Coronary artery (tissue), 2 donors: ENCODE results near the gene AGXT.

ENCODE experiments used
- DNase-seq: peaks from one replicate; pipeline ENCODE4 v3.0.0-alpha.2; 2017; ENCODE audit warnings: low spot score
- H3K27ac ChIP-seq, 2 donors: fragments of 200-600 bp; sonication (generic); one replicate each; pipeline ENCODE4 v1.5.1; 2016 to 2019
- H3K4me3 ChIP-seq: fragments of 200-600 bp; sonication (generic); 2 replicates; pipeline ENCODE4 v1.5.1; 2016; ENCODE audit warnings: mild to moderate bottlenecking, moderate library complexity
- CTCF ChIP-seq: fragments of 200-600 bp; sonication (generic); IDR thresholded peaks from one replicate; pipeline ENCODE4 v1.5.1; 2019; ENCODE audit warnings: antibody characterized with exemption

AGXT gene

GRCh38 chr2:240884221-240884620 lies 15.6 kb downstream of the AGXT start:
- H3K27ac ChIP-seq = no peak overlapping the region
- no peak for TF ChIP-seq CTCF
- no peak overlapping the region for H3K4me3 ChIP-seq
- DNase-seq = no peak

DNA sequence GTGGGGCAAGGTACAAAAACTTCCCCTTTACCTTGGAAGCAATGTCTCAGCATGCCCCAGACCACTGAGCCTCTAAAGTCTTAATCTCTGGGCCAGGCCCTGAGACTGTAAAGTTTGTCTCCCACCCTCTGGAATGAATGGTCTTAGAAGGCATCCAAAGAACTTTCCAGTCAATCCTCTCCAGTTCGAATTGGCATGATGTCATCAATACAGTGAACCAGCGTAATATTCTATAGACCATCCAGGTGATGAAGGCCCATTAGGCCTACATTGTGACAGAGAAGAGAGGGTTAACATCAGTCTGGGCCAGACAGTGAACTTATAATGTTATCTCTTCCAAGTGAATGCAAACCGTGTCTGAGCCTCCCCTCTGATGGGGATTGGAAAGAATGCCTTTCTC lies 16.1 kb downstream of the AGXT start:
- Histone ChIP-seq H3K27ac (no peak overlapping the region), H3K4me3 (no peak overlapping the region)
- DNase-seq = no peak
- TF ChIP-seq CTCF = no peak

- TF ChIP-seq CTCF = no peak
- no peak for DNase-seq
- H3K27ac ChIP-seq = no peak overlapping the region
- no peak overlapping the region for H3K4me3 ChIP-seq
These were observed 16.9 kb downstream of the AGXT start for GRCh38 chr2:240885566-240885965.

- no peak for DNase-seq
- no peak for TF ChIP-seq CTCF
- Histone ChIP-seq H3K27ac (no peak overlapping the region), H3K4me3 (no peak overlapping the region)
These were observed 17.5 kb downstream of the AGXT start for GRCh38 chr2:240886023-240886565.

DNA sequence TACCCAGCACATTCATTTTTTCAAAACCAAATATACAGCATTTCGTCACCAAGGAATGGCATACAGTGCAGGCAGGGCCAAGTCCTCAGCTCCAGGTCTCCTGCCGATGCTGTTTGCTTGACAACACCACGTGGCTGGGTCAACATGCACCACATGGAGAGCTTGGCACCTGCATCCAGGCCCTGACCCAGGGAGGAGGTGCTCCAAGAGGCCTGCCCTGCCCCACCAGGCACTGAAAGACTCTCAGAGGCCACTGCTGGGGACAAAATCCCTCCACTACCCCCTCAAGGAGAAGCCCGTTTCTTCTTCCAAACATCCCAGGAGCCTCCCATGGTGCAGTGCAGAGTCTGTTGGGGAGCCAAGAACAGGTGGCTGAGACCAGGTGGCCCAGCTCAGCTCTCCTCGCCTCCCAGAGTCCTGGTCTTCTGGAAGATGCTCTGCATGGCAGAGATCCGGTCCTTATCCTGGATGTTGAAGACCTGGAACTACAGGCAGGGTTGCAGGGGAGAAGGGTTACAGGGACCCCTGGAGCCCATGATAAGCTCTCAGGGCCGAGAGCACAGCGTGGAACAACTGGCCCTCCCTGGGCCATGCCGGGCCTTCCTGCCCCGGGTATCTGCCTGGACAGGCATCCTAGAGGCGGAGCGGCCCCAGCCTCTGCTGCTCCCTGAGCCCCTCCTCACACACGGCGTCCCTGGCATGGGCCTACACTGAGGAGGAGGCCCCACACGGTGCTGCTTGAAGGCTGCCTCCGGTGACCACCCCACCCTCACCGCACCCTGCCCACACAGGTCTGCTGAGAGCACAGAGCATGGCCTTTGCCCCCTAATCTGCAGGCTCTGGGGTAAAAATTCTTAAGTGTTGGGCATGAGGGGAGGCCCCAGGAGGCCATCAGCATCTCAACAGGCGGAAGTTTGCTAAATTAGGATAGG lies 18.3 kb downstream of the AGXT start:
- TF ChIP-seq CTCF = no peak
- DNase-seq = no peak
- Histone ChIP-seq H3K27ac (no peak overlapping the region), H3K4me3 (no peak overlapping the region)

DNA sequence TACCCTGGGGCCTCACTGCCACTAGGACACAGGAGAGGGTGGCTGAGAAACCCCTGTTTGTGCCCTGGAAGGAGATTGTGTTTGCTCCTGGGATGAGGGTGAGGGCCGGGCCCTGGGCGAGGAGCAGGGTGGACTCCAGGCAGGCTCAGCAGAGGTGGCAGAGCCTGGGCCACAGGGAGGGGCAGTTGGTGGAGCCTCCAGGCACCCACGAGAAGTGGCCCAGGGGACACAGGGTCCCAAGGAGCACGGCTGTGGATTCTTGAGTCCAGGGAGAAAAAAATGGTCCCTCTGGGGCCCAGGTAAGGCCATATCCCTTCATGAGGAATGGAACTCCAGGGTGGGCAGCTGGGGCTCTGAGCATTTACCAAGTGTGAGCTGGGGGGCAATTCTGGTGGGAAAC lies 19.0 kb downstream of the AGXT start:
- DNase-seq = no peak

More for the DNA sequence above, 19.0 kb downstream of the AGXT start:
- H3K27ac ChIP-seq = no peak overlapping the region
- no peak for TF ChIP-seq CTCF
- no peak overlapping the region for H3K4me3 ChIP-seq
